Stomach (tissue), 9 donors: Measurements from ENCODE around the gene DNAJC11. TPM values are rescaled to one million over a fixed set of nuclear protein-coding genes. Genes with fewer than 3 reads are reported as not detected.

Experiments used
- DNase-seq, 2 donors: peaks; one replicate each; pipeline versions ENCODE4 v3.0.0 to v3.0.0-alpha.2; 2013 to 2019
- H3K27ac ChIP-seq, 5 donors: fragments of 200-600 bp in 4 of 5; sonication (generic) in 4 of 5; one replicate each; pipeline ENCODE4 v1.5.1; 2013 to 2019; ENCODE audit warnings: mild to moderate bottlenecking in 1 of 5, moderate library complexity in 1 of 5
- H3K27me3 ChIP-seq, 3 donors: fragments of 200-600 bp; sonication (generic); one replicate each; pipeline ENCODE4 v1.5.1; 2017 to 2019; ENCODE audit warnings: mixed run types in 1 of 3
- H3K36me3 ChIP-seq, 4 donors: fragments of 200-600 bp; sonication (generic); 1 replicate in 3 of 4; 2 replicates in 1 of 4; pipeline ENCODE4 v1.5.1; 2016 to 2019
- H3K4me1 ChIP-seq, 4 donors: fragments of 200-600 bp; sonication (generic); one replicate each; pipeline ENCODE4 v1.5.1; 2016 to 2019
- H3K4me3 ChIP-seq, 4 donors: fragments of 200-600 bp; sonication (generic) in 3 of 4; one replicate each; pipeline ENCODE4 v1.5.1; 2016 to 2019; ENCODE audit warnings: mild to moderate bottlenecking in 1 of 4
- H3K9me3 ChIP-seq, 4 donors: fragments of 200-600 bp; sonication (generic); one replicate each; pipeline ENCODE4 v1.5.1; 2016 to 2019
- CTCF ChIP-seq, 7 experiments: fragments of 450-650 bp in 4 of 7; fragments of 200-600 bp in 3 of 7; sonication (generic) in 3 of 7; IDR thresholded peaks; one replicate each; pipeline ENCODE4 v1.5.1; 2016 to 2019; ENCODE audit warnings: antibody characterized with exemption in 7 of 7, control low read depth in 2 of 7, mild to moderate bottlenecking in 1 of 7
- EP300 ChIP-seq: sonication (generic); formaldehyde crosslinking; IDR thresholded peaks from one replicate; pipeline ENCODE4 v1.6.1; 2017; ENCODE audit warnings: antibody characterized with exemption
- POLR2A ChIP-seq, 4 donors: fragments of 450-650 bp; IDR thresholded peaks; one replicate each; pipeline ENCODE4 v1.6.1; 2016; ENCODE audit warnings: antibody characterized with exemption in 4 of 4, control low read depth in 2 of 4, mild to moderate bottlenecking in 1 of 4, moderate library complexity in 1 of 4
- POLR2AphosphoS5 ChIP-seq, 3 donors: sonication (generic); formaldehyde crosslinking; IDR thresholded peaks; one replicate each; pipeline ENCODE4 v1.6.1; 2016; ENCODE audit warnings: antibody characterized with exemption in 3 of 3
- WGBS, 5 donors: extraction: QIAGEN DNeasy Blood & Tissue Kit in 3 of 5; methylation state at CpG; one replicate each; pipeline versions ENCODE4 v1.1.5 to v1.1.7; 2013 to 2018; 5-methylcytosine and 5-hydroxymethylcytosine counted together
- intact Hi-C: fragments of 100-400 bp; cut with DNase I; formaldehyde crosslinking; loops from one replicate; pipeline ENCODE4 v1.15.1; 2023; ENCODE audit warnings: low total_unique reads
- polyA plus RNA-seq, 3 donors: library from polyadenylated mRNA; stranded (reverse); fragments of 200-250 nt; gene quantifications; one replicate each; pipeline ENCODE4 v1.2.3, GENCODE V29; 2013
- total RNA-seq, 5 donors: library from RNA; depleted of rRNA; stranded (reverse); fragments of >200 nt; gene quantifications; one replicate each; pipeline versions ENCODE4 v1.1.0 to v1.2.3, GENCODE V29; 2014 to 2016
- donor health status: healthy with polysubstance abuse.
- donor health status: Bipolar disorder and iron deficiency.
- donor health status: healthy.

The DNAJC11 gene
- total and polyA plus RNA-seq, 8 donors, result 20.0 to 93.9 (median 34.2) TPM

- intact Hi-C loops, result no loop called here
- Histone ChIP-seq H3K4me3 (no peak overlapping the region), H3K36me3 (no peaks in the 10 kb centered on the region), H3K4me1 (no peaks in the 10 kb centered on the region), H3K9me3 (no peaks in the 10 kb centered on the region), H3K27me3 (peaks cover 0 to 10% (median 0%) of the 10 kb centered on the region in 3 donors), H3K27ac (no peak overlapping the region)
- TF ChIP-seq EP300 (no peak), POLR2AphosphoS5 (IDR thresholded peaks at IDR 0.05) (no peak), CTCF (IDR thresholded peaks at IDR 0.05) (no peak), POLR2A (IDR thresholded peaks at IDR 0.05) (no peak)
- DNase-seq, result no peak
- 89 to 94% (median 91%) methylated on average over 5 of the region's 5 CpGs for WGBS, 5 donors
Observed at GRCh38 chr1:6732942-6733341, 31.3 kb upstream of the DNAJC11 start.

- no peak for TF ChIP-seq POLR2AphosphoS5 (IDR thresholded peaks at IDR 0.05)
- no peak for TF ChIP-seq POLR2A (IDR thresholded peaks at IDR 0.05)
- TF ChIP-seq EP300, result no peak
- TF ChIP-seq CTCF (IDR thresholded peaks at IDR 0.05), result no peak
- DNase-seq, result no peak
- Histone ChIP-seq H3K9me3 (no peaks in the 10 kb centered on the region), H3K27me3 (peaks cover 0 to 9% (median 0%) of the 10 kb centered on the region in 3 donors), H3K27ac (no peak overlapping the region), H3K36me3 (no peaks in the 10 kb centered on the region), H3K4me3 (no peak overlapping the region), H3K4me1 (peaks cover 0 to 6% (median 0%) of the 10 kb centered on the region in 4 donors)
- intact Hi-C loops, result no loop called here
- WGBS, 5 donors, result 45 to 62% (median 52%) methylated on average over 3 of the region's 3 CpGs
Observed at GRCh38 chr1:6731905-6732304, 30.3 kb upstream of the DNAJC11 start.

- H3K27ac ChIP-seq, result no peak overlapping the region
- peaks cover 0 to 6% (median 0%) of the 10 kb centered on the region in 4 donors for H3K4me1 ChIP-seq
- DNase-seq, result no peak
- H3K27me3 ChIP-seq, result peaks cover 0 to 3% (median 0%) of the 10 kb centered on the region in 3 donors
- no peaks in the 10 kb centered on the region for H3K9me3 ChIP-seq
- H3K4me3 ChIP-seq, result no peak overlapping the region
- intact Hi-C loops, result no loop called here
- 78 to 87% (median 83%) methylated on average over 6 of the region's 6 CpGs for WGBS, 5 donors
- no peaks in the 10 kb centered on the region for H3K36me3 ChIP-seq
- TF ChIP-seq POLR2AphosphoS5 (IDR thresholded peaks at IDR 0.05) (no peak), POLR2A (IDR thresholded peaks at IDR 0.05) (no peak)
Observed at GRCh38 chr1:6730880-6731279, 29.3 kb upstream of the DNAJC11 start.

- Histone ChIP-seq H3K9me3 (no peaks in the 10 kb centered on the region), H3K4me1 (peaks cover 0 to 6% (median 0%) of the 10 kb centered on the region in 4 donors), H3K27me3 (no peaks in the 10 kb centered on the region), H3K36me3 (no peaks in the 10 kb centered on the region), H3K27ac (no peak overlapping the region), H3K4me3 (no peak overlapping the region)
- WGBS, 5 donors, result 24 to 36% (median 31%) methylated on average over 11 of the region's 11 CpGs
- intact Hi-C loops, result no loop called here
- no peak for TF ChIP-seq EP300
- TF ChIP-seq POLR2AphosphoS5 (IDR thresholded peaks at IDR 0.05), result no peak
- TF ChIP-seq CTCF (IDR thresholded peaks at IDR 0.05), result no peak
- no peak for TF ChIP-seq POLR2A (IDR thresholded peaks at IDR 0.05)
- no peak for DNase-seq
Observed at GRCh38 chr1:6730473-6730872, 28.9 kb upstream of the DNAJC11 start.

- Histone ChIP-seq H3K27me3 (peaks cover 0 to 3% (median 0%) of the 10 kb centered on the region in 3 donors), H3K9me3 (no peaks in the 10 kb centered on the region), H3K36me3 (no peaks in the 10 kb centered on the region), H3K4me3 (no peak overlapping the region), H3K4me1 (peaks cover 0 to 6% (median 0%) of the 10 kb centered on the region in 4 donors), H3K27ac (no peak overlapping the region)
- TF ChIP-seq CTCF (IDR thresholded peaks at IDR 0.05), result peak in 5 of 7 experiments; percentile 47 to 94 (median 70)
- no peak for TF ChIP-seq POLR2A (IDR thresholded peaks at IDR 0.05)
- intact Hi-C loops, result no loop called here
- DNase-seq, result peak; percentile 53 to 66
- WGBS, 5 donors, result 34 to 44% (median 38%) methylated on average over 6 of the region's 6 CpGs
Observed at GRCh38 chr1:6727535-6727934, 25.9 kb upstream of the DNAJC11 start.
